Measurements from ENCODE around the gene NRXN3.

GRCh38 chr14:78737601-78738000 lies 567.4 kb downstream of the NRXN3 start:
- TF ChIP-seq CTCF (optimal IDR thresholded peaks at IDR 0.05 in 1 of 3, IDR thresholded peaks at IDR 0.05 in 1 of 3, conservative IDR thresholded peaks at IDR 0.05 in 1 of 3; ENCODE audit: extremely low read depth in 1 of 3, insufficient read depth in 2 of 3, low read length in 3 of 3) (no peak), EZH2 (IDR thresholded peaks at IDR 0.05; ENCODE audit: low read length) (no peak)
